GM13977 (cell line): ENCODE data around the gene PARD3.
A peak's percentile ranks its signal among the peaks of the same experiment; 100 is the strongest.
"Not testable (repeated sequence)": the region's sequence is repeated elsewhere in the genome, so short reads cannot be mapped to it uniquely, and the experiment has no call there.

Experiments
- DNase-seq: peaks from one replicate; pipeline ENCODE4 v3.0.0; 2012; ENCODE audit warnings: low spot score
- CTCF ChIP-seq: IDR thresholded peaks from 2 replicates; pipeline ENCODE4 v1.5.1; 2012; ENCODE audit warnings: mild to moderate bottlenecking, control low read depth; ENCODE audit not compliant: insufficient read depth; ENCODE audit errors: extremely low read depth, missing control alignments
- in situ Hi-C: fragments of 300-500 bp; cut with MboI; formaldehyde crosslinking; loops from one replicate; pipeline ENCODE4 v1.12.0; 2022; ENCODE audit warnings: low sequenced_read_pairs, low pct_unique_long_range_greater_than_20kb, mixed read lengths, inconsistent platforms; ENCODE audit not compliant: unreplicated experiment

The PARD3 gene

GRCh38 chr10:34403512-34403911, 411.6 kb downstream of the PARD3 start:
- in situ Hi-C loops, result no loop called here

GRCh38 chr10:34400075-34400474, 415.0 kb downstream of the PARD3 start:
- no peak for TF ChIP-seq CTCF
- in situ Hi-C loops, result no loop called here
- no peak for DNase-seq

More at GRCh38 chr10:34403512-34403911, 411.6 kb downstream of the PARD3 start:
- no peak for TF ChIP-seq CTCF
- no peak for DNase-seq

GRCh38 chr10:34399013-34399412, 416.1 kb downstream of the PARD3 start:
- TF ChIP-seq CTCF, result no peak
- in situ Hi-C loops, result no loop called here
- no peak for DNase-seq

- DNase-seq, result no peak
- in situ Hi-C loops, result no loop called here
- TF ChIP-seq CTCF, result no peak
These were observed 417.8 kb downstream of the PARD3 start for GRCh38 chr10:34397324-34397723.

- TF ChIP-seq CTCF, result no peak
- in situ Hi-C loops, result no loop called here
- no peak for DNase-seq
These were observed 418.4 kb downstream of the PARD3 start for GRCh38 chr10:34396663-34397062.

GRCh38 chr10:34392641-34393170, 422.4 kb downstream of the PARD3 start:
- no peak for TF ChIP-seq CTCF
- in situ Hi-C loops, result no loop called here
- DNase-seq, result no peak

GRCh38 chr10:34391168-34391567, 423.9 kb downstream of the PARD3 start:
- peak; percentile 11 for TF ChIP-seq CTCF
- DNase-seq, in situ Hi-C loops: not testable (repeated sequence)
